SU-DHL-6 (cell line): ENCODE results near the gene MCM9.

Source experiments
- H2AFZ ChIP-seq: fragments of 200-600 bp; sonication (generic); 2 replicates; pipeline ENCODE4 v1.6.1; 2014; ENCODE audit warnings: low read depth, mild to moderate bottlenecking, moderate library complexity, mixed read lengths, antibody characterized with exemption, low read length; ENCODE audit not compliant: severe bottlenecking
- H3F3A ChIP-seq: fragments of 200-600 bp; shearing (Covaris generic); 2 replicates; pipeline ENCODE4 v1.6.0; 2016; ENCODE audit warnings: antibody characterized with exemption, mild to moderate bottlenecking; ENCODE audit not compliant: insufficient read depth
- H3K27ac ChIP-seq: fragments of 200-600 bp; sonication (generic); 2 replicates; pipeline ENCODE4 v1.5.1; 2016; ENCODE audit warnings: low read depth, mild to moderate bottlenecking, low read length, moderate library complexity, mixed read lengths
- H3K27me3 ChIP-seq: fragments of 200-600 bp; sonication (generic), shearing (Covaris generic); 2 replicates; pipeline ENCODE4 v1.6.0; 2014; ENCODE audit warnings: mild to moderate bottlenecking, low read length
- H3K36me3 ChIP-seq: fragments of 200-600 bp; sonication (generic); 2 replicates; pipeline ENCODE4 v1.6.1; 2014; ENCODE audit warnings: mild to moderate bottlenecking, low read length, mixed read lengths
- H3K4me2 ChIP-seq: fragments of 300-600, 200-600 bp; shearing (Covaris generic), sonication (generic); 2 replicates; pipeline ENCODE4 v1.6.0; 2014; ENCODE audit warnings: low read length, low read depth, mild to moderate bottlenecking; ENCODE audit not compliant: poor library complexity, severe bottlenecking
- H3K4me3 ChIP-seq: fragments of 200-600 bp; sonication (generic); 2 replicates; pipeline ENCODE4 v1.5.1; 2014; ENCODE audit warnings: antibody characterized with exemption, low read length, mild to moderate bottlenecking, mixed read lengths; ENCODE audit not compliant: insufficient read depth, poor library complexity, severe bottlenecking
- H3K79me2 ChIP-seq: fragments of 200-600 bp; sonication (generic); 2 replicates; pipeline ENCODE4 v1.6.1; 2014; ENCODE audit warnings: mild to moderate bottlenecking, low read length, moderate library complexity; ENCODE audit not compliant: insufficient read depth
- H3K9ac ChIP-seq: fragments of 200-600 bp; sonication (generic); 2 replicates; pipeline ENCODE4 v1.7.0; 2014; ENCODE audit warnings: mild to moderate bottlenecking, low read length
- H3K9me2 ChIP-seq: fragments of 200-600 bp; sonication (generic); replicated peaks from 2 replicates; pipeline ENCODE4 v1.6.1; 2014; ENCODE audit warnings: low read length; ENCODE audit not compliant: insufficient read depth
- H3K9me3 ChIP-seq: fragments of 200-600 bp; sonication (generic); 2 replicates; pipeline ENCODE4 v1.6.1; 2014; ENCODE audit warnings: low read length, mixed read lengths; ENCODE audit not compliant: insufficient read depth
- H4K20me1 ChIP-seq: fragments of 200-600 bp; sonication (generic); 2 replicates; pipeline ENCODE4 v1.6.1; 2014; ENCODE audit warnings: low read depth, mild to moderate bottlenecking, antibody characterized with exemption, low read length, moderate library complexity, mixed read lengths
- CTCF ChIP-seq: fragments of 200-600 bp; sonication (generic); IDR thresholded peaks from one replicate; pipeline ENCODE4 v1.5.1; 2017; ENCODE audit warnings: antibody characterized with exemption, mild to moderate bottlenecking, low read length, moderate library complexity; ENCODE audit not compliant: insufficient read depth, poor library complexity, severe bottlenecking
- EZH2phosphoT487 ChIP-seq: fragments of 200-600 bp; sonication (generic), shearing (Covaris generic); conservative IDR thresholded peaks from 2 replicates; pipeline ENCODE4 v1.6.1; 2018; ENCODE audit warnings: mild to moderate bottlenecking, antibody characterized with exemption, low read length, moderate library complexity, mixed read lengths

MCM9 gene

GRCh38 chr6:118764766-118765165 lies 170.2 kb downstream of the MCM9 start:
- no peak overlapping the region for H3K4me3 ChIP-seq
- H3K27me3 ChIP-seq, result no peaks in the 10 kb centered on the region
- H3K4me2 ChIP-seq, result no peak overlapping the region
- H3F3A ChIP-seq, result no peaks in the 10 kb centered on the region
- no peaks in the 10 kb centered on the region for H3K36me3 ChIP-seq
- no peak overlapping the region for H3K9ac ChIP-seq
- H3K9me2 ChIP-seq, result no peaks in the 10 kb centered on the region
- no peaks in the 10 kb centered on the region for H3K9me3 ChIP-seq
- no peaks in the 10 kb centered on the region for H4K20me1 ChIP-seq
- TF ChIP-seq CTCF, result no peak
- TF ChIP-seq EZH2phosphoT487, result no peak
- no peak overlapping the region for H2AFZ ChIP-seq
- H3K27ac ChIP-seq, result no peak overlapping the region
- no peaks in the 10 kb centered on the region for H3K79me2 ChIP-seq
